Aorta (tissue), 5 donors: ENCODE data around the gene DYRK3. TPM values are rescaled to one million over a fixed set of nuclear protein-coding genes. Genes with fewer than 3 reads are reported as not detected.

Source experiments
- ATAC-seq: fragments of 200-7000 bp; cut with Tn5 transposase; one replicate; pipeline ENCODE4 v1.9.1; 2022; ENCODE audit warnings: moderate library complexity; ENCODE audit not compliant: low FRiP score
- DNase-seq, 2 donors: peaks; one replicate each; pipeline ENCODE4 v3.0.0-alpha.2; 2020
- H3K27ac ChIP-seq, 2 donors: one replicate each; pipeline ENCODE4 v1.5.1; 2013; ENCODE audit warnings: low read length in 2 of 2, mild to moderate bottlenecking in 2 of 2, moderate library complexity in 2 of 2, control low read depth in 1 of 2, inconsistent platforms in 1 of 2, low read depth in 1 of 2
- H3K27me3 ChIP-seq, 2 donors: one replicate each; pipeline ENCODE4 v1.6.1; 2013; ENCODE audit warnings: control low read depth in 1 of 2, low read length in 1 of 2, mild to moderate bottlenecking in 1 of 2, moderate library complexity in 1 of 2; ENCODE audit not compliant: insufficient read depth in 2 of 2, control insufficient read depth in 1 of 2
- H3K36me3 ChIP-seq, 2 donors: one replicate each; pipeline ENCODE4 v1.6.1; 2013; ENCODE audit warnings: control low read depth in 1 of 2, low read length in 1 of 2, mild to moderate bottlenecking in 1 of 2; ENCODE audit not compliant: insufficient read depth in 2 of 2, control insufficient read depth in 1 of 2
- H3K4me1 ChIP-seq, 2 donors: one replicate each; pipeline ENCODE4 v1.6.1; 2013; ENCODE audit warnings: low read length in 2 of 2, control low read depth in 1 of 2, mild to moderate bottlenecking in 1 of 2, moderate library complexity in 1 of 2; ENCODE audit not compliant: insufficient read depth in 2 of 2, control insufficient read depth in 1 of 2
- H3K4me3 ChIP-seq, 2 donors: one replicate each; pipeline ENCODE4 v1.5.1; 2013; ENCODE audit warnings: low read length in 2 of 2, control low read depth in 1 of 2, mild to moderate bottlenecking in 1 of 2
- H3K9me3 ChIP-seq: one replicate; pipeline ENCODE4 v1.6.1; 2013; ENCODE audit warnings: mild to moderate bottlenecking, low read length; ENCODE audit not compliant: control insufficient read depth
- WGBS, 2 donors: extraction: QIAGEN DNeasy Blood & Tissue Kit; methylation state at CpG; one replicate each; pipeline ENCODE4 v1.1.7; 2013; 5-methylcytosine and 5-hydroxymethylcytosine counted together
- intact Hi-C, 2 donors: fragments of 100-400 bp; cut with DNase I; formaldehyde crosslinking; loops; one replicate each; pipeline versions ENCODE4 v1.14.2 to v1.15.0; 2022
- polyA plus RNA-seq, 2 donors: library from polyadenylated mRNA; stranded (reverse); fragments of 200-250 nt; gene quantifications; one replicate each; pipeline ENCODE4 v1.2.3, GENCODE V29; 2013
- total RNA-seq, 2 donors: library from RNA; stranded (reverse); fragmentation: NEBNext Ultra II Directional; extraction: Animal tissue kit (Norgen Biotek cat#: 25700); gene quantifications; one replicate each; pipeline ENCODE4 v1.2.1, GENCODE V29; 2021
- donor health status: healthy with polysubstance abuse.
- donor health status: Bipolar disorder and iron deficiency.
- donor health status: DM: no; HTN: no; CAD: no.
- donor health status: DM: no; HTN: no; CAD: no.
- donor health status: DM: yes; HTN: yes; CAD: no.

The DYRK3 gene
- total and polyA plus RNA-seq, 4 donors, result 2.8 to 10.7 (median 6.2) TPM

DNA sequence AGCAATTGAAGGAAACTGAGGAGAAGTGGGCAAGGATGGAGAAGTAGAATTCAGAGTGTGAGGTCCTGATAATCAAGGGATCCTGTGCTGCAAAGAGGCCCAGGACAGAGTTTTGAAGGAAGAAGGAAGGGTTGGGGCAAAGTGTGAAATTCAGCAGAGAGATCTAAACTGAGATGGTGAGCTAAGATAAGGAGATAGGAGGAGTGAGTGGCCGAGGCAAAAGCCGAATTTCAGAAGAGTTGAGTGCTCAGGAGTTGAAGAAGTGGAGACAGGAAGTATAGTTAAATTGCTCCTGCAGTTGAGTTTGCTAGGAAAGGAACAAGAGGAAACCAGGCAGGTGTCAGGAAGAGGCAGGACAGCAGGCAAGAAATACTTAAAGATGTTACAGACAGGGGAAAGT is 33.0 kb downstream of the DYRK3 start:
- ATAC-seq (no peak), DNase-seq (no peak)
- H3K36me3 ChIP-seq, result no peaks in the 10 kb centered on the region
- intact Hi-C loops, result loop anchor here (10.0 kb wide), 2 partner anchors 54 to 184 kb away; partner anchors contain the start of gene EIF2D (in 1 of the 2)
- H3K27me3 ChIP-seq, result no peaks in the 10 kb centered on the region
- WGBS, 2 donors, result 64 to 78% methylated on average over 2 of the region's 2 CpGs
- no peaks in the 10 kb centered on the region for H3K4me1 ChIP-seq
- H3K9me3 ChIP-seq, result no peaks in the 10 kb centered on the region
- H3K27ac ChIP-seq, result no peak overlapping the region
- H3K4me3 ChIP-seq, result no peak overlapping the region

GRCh38 chr1:206668874-206669410 is 33.6 kb downstream of the DYRK3 start:
- Histone ChIP-seq H3K36me3 (no peaks in the 10 kb centered on the region), H3K27me3 (no peaks in the 10 kb centered on the region), H3K9me3 (no peaks in the 10 kb centered on the region), H3K27ac (no peak overlapping the region), H3K4me3 (no peak overlapping the region), H3K4me1 (no peaks in the 10 kb centered on the region)
- intact Hi-C loops, result loop anchor here (10.0 kb wide), 2 partner anchors 54 to 184 kb away; partner anchors contain the start of gene EIF2D (in 1 of the 2)
- no peak for DNase-seq
- 88 to 93% methylated on average over 6 of the region's 6 CpGs for WGBS, 2 donors
- ATAC-seq, result no peak

GRCh38 chr1:206672011-206672688 is 36.8 kb downstream of the DYRK3 start:
- ATAC-seq, result no peak
- Histone ChIP-seq H3K27me3 (no peaks in the 10 kb centered on the region), H3K36me3 (no peaks in the 10 kb centered on the region), H3K9me3 (no peaks in the 10 kb centered on the region), H3K4me3 (no peak overlapping the region), H3K4me1 (no peaks in the 10 kb centered on the region), H3K27ac (peak overlapping the region; percentile 70 to 86)
- WGBS, 2 donors, result 50 to 51% methylated on average over 8 of the region's 8 CpGs
- intact Hi-C loops, result no loop called here
- no peak for DNase-seq

- H3K4me1 ChIP-seq, result no peaks in the 10 kb centered on the region
- no peaks in the 10 kb centered on the region for H3K27me3 ChIP-seq
- no peak overlapping the region for H3K4me3 ChIP-seq
- DNase-seq (peak in 1 of 2 donors; percentile 72), ATAC-seq (peak; percentile 69)
- peak overlapping the region; percentile 30 to 86 for H3K27ac ChIP-seq
- no peaks in the 10 kb centered on the region for H3K9me3 ChIP-seq
- intact Hi-C loops, result loop anchor here in 1 of 2 donors (1.0 kb wide), 1 partner anchor 33 kb away; no protein-coding TSS in a partner anchor
- H3K36me3 ChIP-seq, result no peaks in the 10 kb centered on the region
- WGBS, 2 donors, result 36 to 49% methylated on average over 6 of the region's 6 CpGs
Observed at GRCh38 chr1:206672844-206673758, 37.8 kb downstream of the DYRK3 start.

DNA sequence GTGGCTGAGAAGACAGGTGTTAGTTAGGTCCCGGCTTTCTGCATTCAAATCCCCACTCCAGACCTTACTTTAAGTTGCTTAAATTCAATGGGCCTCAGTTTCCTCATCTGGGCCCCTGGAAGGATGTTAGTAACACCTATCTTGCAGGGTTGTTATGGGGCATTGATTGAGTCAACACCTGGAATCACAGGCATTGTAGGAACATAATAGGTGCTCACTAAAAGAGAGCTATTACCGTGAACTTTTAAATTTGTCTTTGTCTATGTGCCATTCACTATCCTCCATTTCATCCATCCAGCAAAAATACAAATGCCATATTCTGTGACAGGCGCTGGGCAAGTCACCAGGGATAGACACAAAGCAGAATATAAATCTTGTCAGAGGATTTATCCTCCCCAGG is 38.9 kb downstream of the DYRK3 start:
- Histone ChIP-seq H3K36me3 (no peaks in the 10 kb centered on the region), H3K4me3 (no peak overlapping the region), H3K27ac (no peak overlapping the region), H3K9me3 (no peaks in the 10 kb centered on the region), H3K4me1 (no peaks in the 10 kb centered on the region), H3K27me3 (no peaks in the 10 kb centered on the region)
- DNase-seq (no peak), ATAC-seq (no peak)
- intact Hi-C loops, result no loop called here
- WGBS, 2 donors, result 93 to 95% methylated on average over 3 of the region's 3 CpGs

- intact Hi-C loops, result loop anchor here in 1 of 2 donors (5.0 kb wide), 1 partner anchor 48 kb away; no protein-coding TSS in a partner anchor
- no peaks in the 10 kb centered on the region for H3K36me3 ChIP-seq
- 10 to 13% methylated on average over 1 of the region's 1 CpG for WGBS, 2 donors
- no peak overlapping the region for H3K4me3 ChIP-seq
- peak; percentile 78 for ATAC-seq
- peak; percentile 86 to 89 for DNase-seq
- H3K27me3 ChIP-seq, result no peaks in the 10 kb centered on the region
- no peaks in the 10 kb centered on the region for H3K9me3 ChIP-seq
- no peaks in the 10 kb centered on the region for H3K4me1 ChIP-seq
- H3K27ac ChIP-seq, result peak overlapping the region in 1 of 2 donors; percentile 79
Observed at GRCh38 chr1:206674745-206675175, 39.4 kb downstream of the DYRK3 start.

DNA sequence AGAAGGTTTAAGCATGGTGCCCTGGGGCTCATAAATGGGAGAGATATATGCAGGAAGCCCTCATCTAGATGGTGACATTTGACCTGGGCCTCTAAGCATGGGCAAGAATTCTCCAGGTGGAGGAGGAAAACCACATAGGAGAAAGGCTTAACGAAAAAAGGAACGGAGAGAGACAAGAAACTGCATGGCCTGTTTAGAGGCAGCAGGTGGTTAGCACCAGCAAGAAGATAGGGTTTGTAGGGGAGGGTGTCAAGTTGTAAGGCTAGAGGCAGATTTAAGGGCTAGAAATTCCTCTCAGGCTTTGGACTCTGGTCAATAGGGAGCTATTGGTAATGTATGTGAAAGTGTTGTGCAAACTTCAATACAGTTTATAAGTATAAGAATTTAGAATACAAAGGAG is 41.2 kb downstream of the DYRK3 start:
- Histone ChIP-seq H3K27me3 (no peaks in the 10 kb centered on the region), H3K4me1 (no peaks in the 10 kb centered on the region), H3K36me3 (no peaks in the 10 kb centered on the region), H3K4me3 (no peak overlapping the region), H3K27ac (no peak overlapping the region), H3K9me3 (no peaks in the 10 kb centered on the region)
- WGBS, 2 donors, result 95 to 97% methylated on average over 2 of the region's 2 CpGs
- DNase-seq, result no peak
- ATAC-seq, result no peak
- intact Hi-C loops, result loop anchor here in 1 of 2 donors (5.0 kb wide), 1 partner anchor 46 kb away; no protein-coding TSS in a partner anchor

GRCh38 chr1:206678490-206678889 is 43.2 kb downstream of the DYRK3 start:
- intact Hi-C loops, result loop anchor here in 1 of 2 donors (5.0 kb wide), 1 partner anchor 44 kb away; no protein-coding TSS in a partner anchor
- DNase-seq (no peak), ATAC-seq (no peak)
- no peak overlapping the region for H3K27ac ChIP-seq
- no peaks in the 10 kb centered on the region for H3K27me3 ChIP-seq
- WGBS, 2 donors, result 83 to 90% methylated on average over 3 of the region's 3 CpGs
- H3K9me3 ChIP-seq, result no peaks in the 10 kb centered on the region
- H3K36me3 ChIP-seq, result no peaks in the 10 kb centered on the region
- no peak overlapping the region for H3K4me3 ChIP-seq
- H3K4me1 ChIP-seq, result no peaks in the 10 kb centered on the region
